Esophagus muscularis mucosa (tissue), 4 donors: Measurements from ENCODE around the gene LANCL1. TPM values are rescaled to one million over a fixed set of nuclear protein-coding genes. Genes with fewer than 3 reads are reported as not detected.

ENCODE experiments used
- DNase-seq: peaks from one replicate; pipeline ENCODE4 v3.0.0-alpha.2; 2017; ENCODE audit errors: extremely low spot score
- H3K27ac ChIP-seq, 4 donors: fragments of 200-600 bp; sonication (generic); replicated peaks in 1 of 4; 1 replicate in 3 of 4; 2 replicates in 1 of 4; pipeline ENCODE4 v1.5.1; 2016 to 2019; ENCODE audit warnings: mild to moderate bottlenecking in 1 of 4
- H3K27me3 ChIP-seq, 4 donors: fragments of 200-600 bp; sonication (generic); one replicate each; pipeline versions ENCODE4 v1.5.1 to v1.6.0; 2016 to 2019
- H3K36me3 ChIP-seq, 4 donors: fragments of 200-600 bp; sonication (generic); one replicate each; pipeline ENCODE4 v1.5.1; 2016 to 2019
- H3K4me1 ChIP-seq, 4 donors: fragments of 200-600 bp; sonication (generic); one replicate each; pipeline ENCODE4 v1.5.1; 2016 to 2019
- H3K4me3 ChIP-seq, 4 donors: fragments of 200-600 bp; sonication (generic); 1 replicate in 2 of 4; 2 replicates in 2 of 4; pipeline ENCODE4 v1.5.1; 2016 to 2019; ENCODE audit warnings: mild to moderate bottlenecking in 4 of 4, moderate library complexity in 1 of 4
- H3K9me3 ChIP-seq, 4 donors: fragments of 200-600 bp; sonication (generic); 1 replicate in 3 of 4; 2 replicates in 1 of 4; pipeline ENCODE4 v1.5.1; 2016 to 2019
- CTCF ChIP-seq, 3 experiments: fragments of 200-600 bp in 2 of 3; fragments of 450-650 bp in 1 of 3; sonication (generic) in 2 of 3; IDR thresholded peaks; one replicate each; pipeline ENCODE4 v1.5.1; 2017 to 2019; ENCODE audit warnings: antibody characterized with exemption in 3 of 3, mild to moderate bottlenecking in 2 of 3, moderate library complexity in 1 of 3
- EP300 ChIP-seq: sonication (generic); formaldehyde crosslinking; IDR thresholded peaks from one replicate; pipeline ENCODE4 v1.6.1; 2017; ENCODE audit warnings: antibody characterized with exemption
- POLR2A ChIP-seq: fragments of 450-650 bp; IDR thresholded peaks from one replicate; pipeline ENCODE4 v1.6.1; 2017; ENCODE audit warnings: antibody characterized with exemption, moderate library complexity, mild to moderate bottlenecking, low read depth
- POLR2AphosphoS5 ChIP-seq, 2 donors: sonication (generic); formaldehyde crosslinking; IDR thresholded peaks; one replicate each; pipeline ENCODE4 v1.6.1; 2017; ENCODE audit warnings: antibody characterized with exemption in 2 of 2
- WGBS: methylation state at CpG from one replicate; pipeline ENCODE4 v1.1.5; 2018; 5-methylcytosine and 5-hydroxymethylcytosine counted together
- intact Hi-C: fragments of 100-400 bp; cut with DNase I; formaldehyde crosslinking; loops from one replicate; pipeline ENCODE4 v1.15.1; 2023
- total RNA-seq, 4 donors: library from RNA; depleted of rRNA; stranded (reverse); fragments of >200 nt; gene quantifications; one replicate each; pipeline versions ENCODE4 v1.1.0 to v1.2.1, GENCODE V29; 2016

LANCL1 gene
- total RNA-seq, 4 donors from 2014 or later = 27.4 to 29.9 (median 27.8) TPM

- Histone ChIP-seq H3K9me3 (peaks cover 0 to 31% (median 21%) of the 10 kb centered on the region in 4 donors), H3K4me1 (no peaks in the 10 kb centered on the region), H3K27ac (no peak overlapping the region), H3K27me3 (no peaks in the 10 kb centered on the region), H3K36me3 (peaks cover 0 to 5% (median 0%) of the 10 kb centered on the region in 4 donors), H3K4me3 (no peak overlapping the region)
- TF ChIP-seq POLR2AphosphoS5 (IDR thresholded peaks at IDR 0.05) (no peak), POLR2A (no peak), CTCF (IDR thresholded peaks at IDR 0.05) (no peak), EP300 (no peak)
- DNase-seq = no peak
- 90% methylated on average over 2 of the region's 2 CpGs for WGBS
- intact Hi-C loops = no loop called here
These were observed 54.2 kb downstream of the LANCL1 start for GRCh38 chr2:210422366-210422765.

GRCh38 chr2:210421916-210422315, 54.6 kb downstream of the LANCL1 start:
- TF ChIP-seq EP300 = no peak
- no peak for TF ChIP-seq CTCF (IDR thresholded peaks at IDR 0.05)
- no peak for TF ChIP-seq POLR2AphosphoS5 (IDR thresholded peaks at IDR 0.05)
- no peak for TF ChIP-seq POLR2A
- 42% methylated on average over 3 of the region's 3 CpGs for WGBS
- intact Hi-C loops = no loop called here

GRCh38 chr2:210412660-210413059, 63.9 kb downstream of the LANCL1 start:
- no peaks in the 10 kb centered on the region for H3K36me3 ChIP-seq
- peaks cover 0 to 5% (median 0%) of the 10 kb centered on the region in 4 donors for H3K9me3 ChIP-seq
- H3K27me3 ChIP-seq = no peaks in the 10 kb centered on the region
- no peak overlapping the region for H3K4me3 ChIP-seq
- H3K27ac ChIP-seq = no peak overlapping the region
- no peak for TF ChIP-seq POLR2AphosphoS5 (IDR thresholded peaks at IDR 0.05)
- no peak for TF ChIP-seq POLR2A
- TF ChIP-seq CTCF (IDR thresholded peaks at IDR 0.05) = no peak
- no peak for TF ChIP-seq EP300
- WGBS = 94% methylated on average over 1 of the region's 1 CpG
- intact Hi-C loops = no loop called here
- DNase-seq = no peak
- H3K4me1 ChIP-seq = no peaks in the 10 kb centered on the region

More at GRCh38 chr2:210421916-210422315, 54.6 kb downstream of the LANCL1 start:
- Histone ChIP-seq H3K36me3 (peaks cover 0 to under 1% (median 0%) of the 10 kb centered on the region in 4 donors), H3K4me3 (no peak overlapping the region), H3K9me3 (peaks cover 0 to 27% (median 16%) of the 10 kb centered on the region in 4 donors), H3K27ac (no peak overlapping the region), H3K4me1 (no peaks in the 10 kb centered on the region), H3K27me3 (no peaks in the 10 kb centered on the region)
- DNase-seq = no peak

- H3K4me3 ChIP-seq = no peak overlapping the region
- no peaks in the 10 kb centered on the region for H3K36me3 ChIP-seq
- no peaks in the 10 kb centered on the region for H3K4me1 ChIP-seq
- intact Hi-C loops = no loop called here
- 67% methylated on average over 1 of the region's 1 CpG for WGBS
- H3K9me3 ChIP-seq = peaks cover 0 to 5% (median 0%) of the 10 kb centered on the region in 4 donors
- H3K27me3 ChIP-seq = peaks cover 0 to 10% (median 0%) of the 10 kb centered on the region in 4 donors
- no peak for DNase-seq
- H3K27ac ChIP-seq = no peak overlapping the region
- no peak for TF ChIP-seq EP300
- no peak for TF ChIP-seq POLR2A
- no peak for TF ChIP-seq POLR2AphosphoS5 (IDR thresholded peaks at IDR 0.05)
- no peak for TF ChIP-seq CTCF (IDR thresholded peaks at IDR 0.05)
These were observed 66.0 kb downstream of the LANCL1 start for GRCh38 chr2:210410542-210410941.

- no peaks in the 10 kb centered on the region for H3K9me3 ChIP-seq
- intact Hi-C loops = no loop called here
- no peaks in the 10 kb centered on the region for H3K27me3 ChIP-seq
- no peaks in the 10 kb centered on the region for H3K4me1 ChIP-seq
- 46% methylated on average over 3 of the region's 3 CpGs for WGBS
- H3K36me3 ChIP-seq = no peaks in the 10 kb centered on the region
- no peak overlapping the region for H3K4me3 ChIP-seq
- TF ChIP-seq CTCF (IDR thresholded peaks at IDR 0.05) (peak in 2 of 3 experiments; percentile 23 to 39), POLR2A (no peak)
- DNase-seq = no peak
- no peak overlapping the region for H3K27ac ChIP-seq
These were observed 77.0 kb downstream of the LANCL1 start for GRCh38 chr2:210399440-210400041.
